K562 (cell line): ENCODE measurements around the gene FGF21. TPM values are rescaled to one million over a fixed set of nuclear protein-coding genes. Genes with fewer than 3 reads are reported as not detected.

ENCODE experiments used
- ATAC-seq: fragments of 200-7000 bp; cut with Tn5 transposase; 3 replicates; pipeline ENCODE4 v1.9.1; 2020; ENCODE audit warnings: moderate library complexity
- Bru-seq: library from RNA; stranded (reverse); fragments of 400-500 nt; gene quantifications from one replicate; lab custom pipeline; 2021; lab: Mats Ljungman, UMichigan
- BruChase-seq, 2 experiments: library from RNA; stranded (reverse); fragments of 400-500 nt; gene quantifications; one replicate each; lab custom pipeline; 2021; lab: Mats Ljungman, UMichigan
- BruUV-seq: library from RNA; stranded (reverse); fragments of 400-500 nt; replicated peaks from 2 replicates; lab custom pipeline; 2021; lab: Mats Ljungman, UMichigan
- CTCF ChIA-PET: fragments of 300-600 bp; formaldehyde crosslinking; extraction: SDS; loops from one replicate; lab custom pipeline; 2021; ENCODE audit warnings: low intra/inter-chr PET ratio; lab: Yijun Ruan, JAX
- POLR2A ChIA-PET: fragments of 300-600, 350-650 bp; sonication (Branson Sonifier 250); formaldehyde crosslinking; extraction: SDS; loops from one replicate; lab custom pipeline; 2021; ENCODE audit warnings: antibody characterized with exemption, inconsistent platforms; lab: Yijun Ruan, JAX
- DNase-seq, 4 experiments: peaks; one replicate each; pipeline versions ENCODE4 v3.0.0 to v3.0.0-alpha.2; 2011 to 2018; ENCODE audit warnings: low spot score in 3 of 4, mixed read lengths in 3 of 4; ENCODE audit errors: extremely low read depth in 1 of 4
- FAIRE-seq: peaks from 2 replicates; lab custom pipeline; 2011; peaks lifted over from hg19 to GRCh38; lab: Jason Lieb, UNC
- H2AFZ ChIP-seq: 2 replicates; pipeline ENCODE4 v1.6.0; 2011; ENCODE audit warnings: low read depth, low read length, control low read depth, inconsistent platforms
- H3K27ac ChIP-seq: fragments of 200-600 bp; 3 replicates; pipeline ENCODE4 v1.8.0; 2011; ENCODE audit warnings: low read depth, mild to moderate bottlenecking, control low read depth, inconsistent platforms, low read length, moderate library complexity, mixed read lengths; ENCODE audit errors: extremely low read depth
- H3K27me3 ChIP-seq, 2 experiments: fragments of 300-600 bp in 1 of 2; 2 replicates in 1 of 2; 3 replicates in 1 of 2; pipeline versions ENCODE4 v1.6.0 to v1.8.0; 2011; ENCODE audit warnings: inconsistent platforms in 2 of 2, low read length in 2 of 2, mild to moderate bottlenecking in 1 of 2, mixed read lengths in 1 of 2, moderate library complexity in 1 of 2; ENCODE audit not compliant: control insufficient read depth in 2 of 2, insufficient read depth in 2 of 2
- H3K36me3 ChIP-seq: fragments of 300-600 bp; 3 replicates; pipeline ENCODE4 v1.8.0; 2011; ENCODE audit warnings: mild to moderate bottlenecking, low read length, inconsistent platforms; ENCODE audit not compliant: control insufficient read depth, insufficient read depth
- H3K4me1 ChIP-seq, 2 experiments: fragments of 200-600 bp in 1 of 2; replicated peaks in 1 of 2; 2 replicates in 1 of 2; 3 replicates in 1 of 2; pipeline versions ENCODE4 v1.5.1 to v1.8.0; 2011; ENCODE audit warnings: inconsistent platforms in 2 of 2, low read length in 2 of 2, mild to moderate bottlenecking in 1 of 2, mixed read lengths in 1 of 2, moderate library complexity in 1 of 2; ENCODE audit not compliant: control insufficient read depth in 2 of 2, insufficient read depth in 2 of 2
- H3K4me2 ChIP-seq: 2 replicates; pipeline ENCODE4 v1.6.1; 2011; ENCODE audit warnings: low read length, control low read depth, inconsistent platforms, mixed read lengths; ENCODE audit not compliant: insufficient read depth
- H3K4me3 ChIP-seq: fragments of 200-600 bp; sonication (generic), shearing (Covaris generic); 2 replicates; pipeline ENCODE4 v1.5.1; 2016; ENCODE audit warnings: control low read depth, inconsistent platforms
- H3K79me2 ChIP-seq: fragments of 200-600 bp; 3 replicates; pipeline ENCODE4 v1.8.0; 2011; ENCODE audit warnings: low read length, inconsistent platforms; ENCODE audit not compliant: control insufficient read depth, insufficient read depth
- H3K9ac ChIP-seq, 2 experiments: 2 replicates each; pipeline versions ENCODE4 v1.6.0 to v1.6.1; 2011; ENCODE audit warnings: low read depth in 2 of 2, low read length in 2 of 2, control low read depth in 1 of 2, inconsistent platforms in 1 of 2, mild to moderate bottlenecking in 1 of 2, mixed read lengths in 1 of 2; ENCODE audit not compliant: insufficient read depth in 1 of 2
- H3K9me1 ChIP-seq: one replicate; pipeline ENCODE4 v1.6.0; 2011; ENCODE audit warnings: inconsistent platforms, mild to moderate bottlenecking, low read length, moderate library complexity; ENCODE audit not compliant: control insufficient read depth, insufficient read depth
- H3K9me3 ChIP-seq: replicated peaks from 2 replicates; pipeline ENCODE4 v1.5.1; 2011; ENCODE audit warnings: low read depth, low read length, inconsistent platforms; ENCODE audit not compliant: control insufficient read depth, insufficient read depth
- H4K20me1 ChIP-seq: replicated peaks from 2 replicates; pipeline ENCODE4 v1.6.1; 2011; ENCODE audit warnings: low read length, inconsistent platforms, mixed read lengths; ENCODE audit not compliant: control insufficient read depth, insufficient read depth
- FOXK2 ChIP-seq, 2 experiments: fragments of 450-650 bp; IDR thresholded peaks in 1 of 2; conservative IDR thresholded peaks in 1 of 2; 2 replicates each; pipeline ENCODE4 v1.6.1; 2016; ENCODE audit warnings: low read depth in 2 of 2, mild to moderate bottlenecking in 1 of 2
- FOXM1 ChIP-seq, 2 experiments: fragments of 450-650 bp in 1 of 2; sonication (generic) in 1 of 2; formaldehyde crosslinking in 1 of 2; IDR thresholded peaks; 2 replicates each; pipeline versions ENCODE4 v1.6.1 to v1.9.0; 2017 to 2022; ENCODE audit warnings: low read depth in 2 of 2, mild to moderate bottlenecking in 2 of 2, missing genetic modification reagents in 1 of 2, moderate library complexity in 1 of 2
- MEF2D ChIP-seq: conservative IDR thresholded peaks from 2 replicates; pipeline ENCODE4 v1.6.1; 2016; ENCODE audit warnings: low read depth, missing genetic modification characterization, missing compliant biosample characterization
- POLR3A ChIP-seq: IDR thresholded peaks from 2 replicates; pipeline ENCODE4 v1.6.1; 2011; ENCODE audit warnings: borderline replicate concordance, mild to moderate bottlenecking, moderate library complexity; ENCODE audit not compliant: insufficient read length, insufficient read depth; ENCODE audit errors: extremely low read depth
- XRCC5 ChIP-seq: fragments of 200-400 bp; formaldehyde crosslinking; IDR thresholded peaks from 2 replicates; pipeline ENCODE4 v1.6.1; 2017; ENCODE audit warnings: low read depth, mild to moderate bottlenecking, low read length
- ZNF12 ChIP-seq: sonication (generic); formaldehyde crosslinking; IDR thresholded peaks from 2 replicates; pipeline ENCODE4 v1.4.0; 2020; ENCODE audit warnings: mild to moderate bottlenecking, missing genetic modification reagents
- WGBS: fragments of 100-300 bp; shearing (Covaris generic); methylation state at CpG from one replicate; pipeline ENCODE4 v1.1.6; 2016; ENCODE audit warnings: low coverage, mixed read lengths; ENCODE audit not compliant: insufficient coverage; ENCODE audit errors: missing lambda C conversion rate; 5-methylcytosine and 5-hydroxymethylcytosine counted together
- in situ Hi-C: fragments of 300-500 bp; cut with MboI; formaldehyde crosslinking; loops from 4 replicates; pipeline ENCODE4 v1.15.0; 2018; ENCODE audit warnings: inconsistent platforms, mixed read lengths
- intact Hi-C: fragments of 100-400 bp; cut with micrococcal nuclease; formaldehyde crosslinking; loops from 2 replicates; pipeline ENCODE4 v1.14.2; 2022
- long read RNA-seq, 3 experiments: library from polyadenylated mRNA in 2 of 3; library from RNA in 1 of 3; unstranded in 2 of 3; stranded (forward) in 1 of 3; transcript quantifications; one replicate each; pipeline ENCODE4 v2.0.0, GENCODE V29; 2019 to 2022
- polyA minus RNA-seq, 3 experiments: library from RNA; depleted of rRNA, polyadenylated mRNA; stranded (reverse); fragments of >200 nt; gene quantifications; 2 replicates each; pipeline ENCODE4 v1.2.3, GENCODE V29; 2011
- polyA plus RNA-seq, 8 experiments: library from polyadenylated mRNA; depleted of rRNA in 4 of 8; stranded (reverse) in 5 of 8; unstranded in 3 of 8; fragments of >200 nt; fragmentation: Nextera tagmentation in 2 of 8; fragmentation: Illumina TruSeq in 1 of 8; extraction: Ambion mirVana in 2 of 8; extraction: Trizol in 1 of 8; gene quantifications; 2 replicates each; pipeline versions ENCODE4 v1.2.1 to v1.2.3, GENCODE V29; 2011 to 2014; ENCODE audit warnings: inconsistent platforms in 1 of 8, missing spikeins in 1 of 8
- total RNA-seq, 7 experiments: library from RNA; depleted of rRNA in 6 of 7; stranded (reverse); fragments of >200 nt in 6 of 7; fragmentation: Illumina TruSeq in 2 of 7; extraction: Trizol in 2 of 7; gene quantifications; 2 replicates each; pipeline versions ENCODE4 v1.2.1 to v1.2.3, GENCODE V29; 2011 to 2021; ENCODE audit warnings: low replicate concordance in 1 of 7
- TF ChIP-seq, protein P1 (sequence below), 2 experiments: IDR thresholded peaks; 2 replicates each; pipeline ENCODE4 v1.6.1; 2011; ENCODE audit warnings: borderline replicate concordance in 1 of 2, control low read depth in 1 of 2, low read depth in 1 of 2, low read length in 1 of 2, mild to moderate bottlenecking in 1 of 2, mixed read lengths in 1 of 2, moderate library complexity in 1 of 2; ENCODE audit not compliant: insufficient read depth in 1 of 2, insufficient read length in 1 of 2, poor library complexity in 1 of 2, severe bottlenecking in 1 of 2; ENCODE audit errors: extremely low read depth in 1 of 2
- TF ChIP-seq, protein P2 (sequence below): sonication (generic); formaldehyde crosslinking; IDR thresholded peaks from 2 replicates; pipeline ENCODE4 v1.8.0; 2022; ENCODE audit warnings: mild to moderate bottlenecking, missing genetic modification reagents
- TF ChIP-seq, protein P3 (sequence below): fragments of 250-450 bp; sonication (Bioruptor Pico); IDR thresholded peaks from 2 replicates; pipeline ENCODE4 v1.5.0; 2021

FGF21 gene
- not detected in 2 replicates for total RNA-seq (2011; cell fraction: chromatin; rRNA removed; ENCODE audit: low replicate concordance)
- not detected in 2 replicates for total RNA-seq (2011; cell fraction: nucleolus; rRNA removed)
- total RNA-seq (2011; cell fraction: nucleoplasm; rRNA removed) = not detected in 2 replicates
- total RNA-seq (2014; rRNA removed) (0.33 and 0.77 TPM in 2 replicates), total RNA-seq (2014; rRNA removed; fragmentation: Illumina TruSeq; extraction: Trizol) (not detected in 2 replicates), total RNA-seq (2015; rRNA removed; fragmentation: Illumina TruSeq; extraction: Trizol) (not detected in 2 replicates), total RNA-seq (2021) (not detected in 2 replicates), polyA plus RNA-seq (2011; rRNA removed) (not detected in 2 replicates), polyA plus RNA-seq (2014; fragmentation: Illumina TruSeq; extraction: Trizol) (0.09 TPM in 1 of 2 replicates, not detected in the other), polyA plus RNA-seq (2014; fragmentation: Nextera tagmentation; extraction: Ambion mirVana) (under 1 TPM in 1 of 2 experiments, not detected in 1; 0.04 TPM), polyA plus RNA-seq (2014; rRNA removed) (not detected in 2 replicates), polyA minus RNA-seq (2011; rRNA and poly(A)+ RNA removed) (not detected in 2 replicates), Bru-seq, nascent RNA (percentile 16 among the genes with signal in this experiment), BruChase-seq, experiment 1, labeled RNA remaining after a 2-hour chase (not detected), BruChase-seq, experiment 2, labeled RNA remaining after a 6-hour chase (percentile 35 among the genes with signal in this experiment)
- polyA plus RNA-seq (2011; cell fraction: cytosol; rRNA removed) = not detected in 2 replicates
- not detected in 2 replicates for polyA plus RNA-seq (2011; cell fraction: nucleus; rRNA removed)
- 0.30 TPM in 1 of 2 replicates, not detected in the other for polyA plus RNA-seq (2012)
- not detected in 2 replicates for polyA minus RNA-seq (2011; cell fraction: cytosol; rRNA and poly(A)+ RNA removed)
- not detected in 2 replicates for polyA minus RNA-seq (2011; cell fraction: nucleus; rRNA and poly(A)+ RNA removed)
- long read RNA-seq, experiment 1 = 0 reads
- long read RNA-seq, experiment 2 = 0 reads
- long read RNA-seq, experiment 3 = 0 reads

DNA sequence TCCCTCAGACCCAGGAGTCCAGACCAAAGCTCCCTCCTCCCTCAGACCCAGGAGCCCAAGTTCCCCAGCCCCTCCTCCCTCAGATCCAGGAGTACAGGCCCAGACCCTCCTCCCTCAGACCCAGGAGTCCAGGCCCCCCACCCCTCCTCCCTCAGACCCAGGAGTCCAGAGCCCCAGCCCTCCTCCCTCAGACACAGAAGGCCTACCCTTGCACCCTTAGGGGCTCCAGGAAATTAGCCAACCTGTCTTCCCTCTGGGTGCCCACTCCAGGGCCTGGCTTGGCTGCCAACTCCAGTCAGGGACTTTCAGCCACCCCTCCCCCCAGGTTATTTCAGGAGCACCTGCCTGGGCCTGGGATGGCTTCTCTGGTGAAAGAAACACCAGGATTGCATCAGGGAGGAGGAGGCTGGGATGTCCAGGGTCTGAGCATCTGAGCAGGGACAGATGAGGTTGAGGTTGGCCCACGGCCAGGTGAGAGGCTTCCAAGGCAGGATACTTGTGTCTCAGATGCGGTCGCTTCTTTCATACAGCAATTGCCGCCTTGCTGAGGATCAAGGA is at the start of gene FGF21:
Gene FGF21, plus strand, starts transcription at position 441 of the 558 bp plus-strand sequence. CDS start 713 bp downstream, outside the sequence.
- CTCF ChIA-PET = no interaction called here
- Histone ChIP-seq H3K79me2 (peaks cover 28% of the 10 kb centered on the region), H3K9ac (peak within 1 kb of the TSS; percentile 74 to 91), H3K4me2 (peak within 1 kb of the TSS; percentile 81), H3K4me3 (no peak within 1 kb of the TSS), H4K20me1 (no peaks in the 10 kb centered on the region), H3K27me3 (no peaks in the 10 kb centered on the region), H2AFZ (peak within 1 kb of the TSS; percentile 73), H3K4me1 (peaks cover 25 to 71% of the 10 kb centered on the region in 2 experiments), H3K9me3 (no peaks in the 10 kb centered on the region), H3K9me1 (no peaks in the 10 kb centered on the region), H3K27ac (peak within 1 kb of the TSS; percentile 93), H3K36me3 (peaks cover 13% of the 10 kb centered on the region; the same call in 1 of the 3 replicates)
- BruUV-seq = no TSS peak
- POLR2A ChIA-PET = interaction anchor here (0.6 kb wide), 2 partner anchors 9 to 1621 kb away, joined by 3 to 4 read pairs; partner anchors contain the start of genes IZUMO1 and NR1H2
- in situ Hi-C loops = no loop called here
- peak; percentile 37 for FAIRE-seq
- WGBS = 31% methylated on average over 4 of the region's 4 CpGs
- intact Hi-C loops = loop anchor here (2.0 kb wide), 1 partner anchor 26 kb away; no protein-coding TSS in a partner anchor
- peak; percentile 67 for ATAC-seq
- DNase-seq = peak in 1 of 4 experiments; percentile 58
- TF ChIP-seq, protein P1, sequence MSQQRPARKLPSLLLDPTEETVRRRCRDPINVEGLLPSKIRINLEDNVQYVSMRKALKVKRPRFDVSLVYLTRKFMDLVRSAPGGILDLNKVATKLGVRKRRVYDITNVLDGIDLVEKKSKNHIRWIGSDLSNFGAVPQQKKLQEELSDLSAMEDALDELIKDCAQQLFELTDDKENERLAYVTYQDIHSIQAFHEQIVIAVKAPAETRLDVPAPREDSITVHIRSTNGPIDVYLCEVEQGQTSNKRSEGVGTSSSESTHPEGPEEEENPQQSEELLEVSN (IDR thresholded peaks at IDR 0.05; ENCODE audit: borderline replicate concordance in 1 of 2, extremely low read depth in 1 of 2, insufficient read depth in 1 of 2, insufficient read length in 1 of 2, low read depth in 1 of 2, low read length in 1 of 2, poor library complexity in 1 of 2, severe bottlenecking in 1 of 2) = no peak
- TF ChIP-seq, protein P2, sequence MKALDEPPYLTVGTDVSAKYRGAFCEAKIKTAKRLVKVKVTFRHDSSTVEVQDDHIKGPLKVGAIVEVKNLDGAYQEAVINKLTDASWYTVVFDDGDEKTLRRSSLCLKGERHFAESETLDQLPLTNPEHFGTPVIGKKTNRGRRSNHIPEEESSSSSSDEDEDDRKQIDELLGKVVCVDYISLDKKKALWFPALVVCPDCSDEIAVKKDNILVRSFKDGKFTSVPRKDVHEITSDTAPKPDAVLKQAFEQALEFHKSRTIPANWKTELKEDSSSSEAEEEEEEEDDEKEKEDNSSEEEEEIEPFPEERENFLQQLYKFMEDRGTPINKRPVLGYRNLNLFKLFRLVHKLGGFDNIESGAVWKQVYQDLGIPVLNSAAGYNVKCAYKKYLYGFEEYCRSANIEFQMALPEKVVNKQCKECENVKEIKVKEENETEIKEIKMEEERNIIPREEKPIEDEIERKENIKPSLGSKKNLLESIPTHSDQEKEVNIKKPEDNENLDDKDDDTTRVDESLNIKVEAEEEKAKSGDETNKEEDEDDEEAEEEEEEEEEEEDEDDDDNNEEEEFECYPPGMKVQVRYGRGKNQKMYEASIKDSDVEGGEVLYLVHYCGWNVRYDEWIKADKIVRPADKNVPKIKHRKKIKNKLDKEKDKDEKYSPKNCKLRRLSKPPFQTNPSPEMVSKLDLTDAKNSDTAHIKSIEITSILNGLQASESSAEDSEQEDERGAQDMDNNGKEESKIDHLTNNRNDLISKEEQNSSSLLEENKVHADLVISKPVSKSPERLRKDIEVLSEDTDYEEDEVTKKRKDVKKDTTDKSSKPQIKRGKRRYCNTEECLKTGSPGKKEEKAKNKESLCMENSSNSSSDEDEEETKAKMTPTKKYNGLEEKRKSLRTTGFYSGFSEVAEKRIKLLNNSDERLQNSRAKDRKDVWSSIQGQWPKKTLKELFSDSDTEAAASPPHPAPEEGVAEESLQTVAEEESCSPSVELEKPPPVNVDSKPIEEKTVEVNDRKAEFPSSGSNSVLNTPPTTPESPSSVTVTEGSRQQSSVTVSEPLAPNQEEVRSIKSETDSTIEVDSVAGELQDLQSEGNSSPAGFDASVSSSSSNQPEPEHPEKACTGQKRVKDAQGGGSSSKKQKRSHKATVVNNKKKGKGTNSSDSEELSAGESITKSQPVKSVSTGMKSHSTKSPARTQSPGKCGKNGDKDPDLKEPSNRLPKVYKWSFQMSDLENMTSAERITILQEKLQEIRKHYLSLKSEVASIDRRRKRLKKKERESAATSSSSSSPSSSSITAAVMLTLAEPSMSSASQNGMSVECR (CRISPR knock-in tag) = no peak
- TF ChIP-seq FOXK2 (conservative IDR thresholded peaks at IDR 0.05 in 1 of 2, IDR thresholded peaks at IDR 0.05 in 1 of 2; ENCODE audit: low read depth in 2 of 2) (no peak), POLR3A (no peak), FOXM1 (IDR thresholded peaks at IDR 0.05; ENCODE audit: low read depth) (no peak), FOXM1 (CRISPR knock-in tag; IDR thresholded peaks at IDR 0.05; ENCODE audit: low read depth) (no peak), ZNF12 (CRISPR knock-in tag) (no peak), XRCC5 (no peak), MEF2D (tag) (no peak)
- TF ChIP-seq, protein P3, sequence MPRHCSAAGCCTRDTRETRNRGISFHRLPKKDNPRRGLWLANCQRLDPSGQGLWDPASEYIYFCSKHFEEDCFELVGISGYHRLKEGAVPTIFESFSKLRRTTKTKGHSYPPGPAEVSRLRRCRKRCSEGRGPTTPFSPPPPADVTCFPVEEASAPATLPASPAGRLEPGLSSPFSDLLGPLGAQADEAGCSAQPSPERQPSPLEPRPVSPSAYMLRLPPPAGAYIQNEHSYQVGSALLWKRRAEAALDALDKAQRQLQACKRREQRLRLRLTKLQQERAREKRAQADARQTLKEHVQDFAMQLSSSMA (CRISPR knock-in tag) = no peak
